Breast epithelium (tissue), 4 donors: ENCODE data around the gene SEMA4D. TPM values are rescaled to one million over a fixed set of nuclear protein-coding genes. Genes with fewer than 3 reads are reported as not detected.

ENCODE experiments used
- DNase-seq, 2 donors: peaks; one replicate each; pipeline ENCODE4 v3.0.0-alpha.2; 2019; ENCODE audit warnings: low spot score in 2 of 2
- H3K27ac ChIP-seq, 2 donors: fragments of 200-600 bp; sonication (generic) in 1 of 2; one replicate each; pipeline ENCODE4 v1.5.1; 2016 to 2019; ENCODE audit warnings: mild to moderate bottlenecking in 1 of 2
- H3K27me3 ChIP-seq, 2 donors: fragments of 200-600 bp; sonication (generic) in 1 of 2; one replicate each; pipeline versions ENCODE4 v1.5.1 to v1.6.0; 2017 to 2019; ENCODE audit warnings: control low read depth in 1 of 2, mild to moderate bottlenecking in 1 of 2
- H3K36me3 ChIP-seq: fragments of 200-600 bp; one replicate; pipeline ENCODE4 v1.5.1; 2019
- H3K4me1 ChIP-seq, 2 donors: fragments of 200-600 bp; sonication (generic); one replicate each; pipeline ENCODE4 v1.5.1; 2016 to 2019; ENCODE audit warnings: control low read depth in 1 of 2
- H3K4me3 ChIP-seq, 3 donors: fragments of 200-600 bp; sonication (generic); 1 replicate in 2 of 3; 2 replicates in 1 of 3; pipeline ENCODE4 v1.5.1; 2016 to 2019; ENCODE audit warnings: mild to moderate bottlenecking in 3 of 3, moderate library complexity in 2 of 3
- H3K9me3 ChIP-seq, 2 donors: fragments of 200-600 bp; sonication (generic) in 1 of 2; one replicate each; pipeline ENCODE4 v1.5.1; 2016 to 2019; ENCODE audit warnings: control low read depth in 1 of 2
- POLR2A ChIP-seq: fragments of 450-650 bp; IDR thresholded peaks from one replicate; pipeline ENCODE4 v1.6.1; 2016; ENCODE audit warnings: antibody characterized with exemption, mild to moderate bottlenecking, moderate library complexity
- POLR2AphosphoS5 ChIP-seq, 3 donors: sonication (generic); formaldehyde crosslinking; IDR thresholded peaks; one replicate each; pipeline ENCODE4 v1.6.1; 2017; ENCODE audit warnings: antibody characterized with exemption in 3 of 3
- intact Hi-C: fragments of 100-400 bp; cut with DNase I; formaldehyde crosslinking; loops from one replicate; pipeline ENCODE4 v1.15.1; 2023; ENCODE audit warnings: low total_unique reads
- total RNA-seq, 3 donors: library from RNA; depleted of rRNA; stranded (reverse); fragments of >200 nt; gene quantifications; one replicate each; pipeline ENCODE4 v1.1.0, GENCODE V29; 2016
- TF ChIP-seq, protein P1 (sequence below), 3 donors: fragments of 450-650 bp; IDR thresholded peaks; one replicate each; pipeline ENCODE4 v1.5.1; 2016 to 2017; ENCODE audit warnings: antibody characterized with exemption in 3 of 3, mild to moderate bottlenecking in 3 of 3, moderate library complexity in 3 of 3

The SEMA4D gene
- total RNA-seq, 3 donors from 2014 or later, result 9.9 to 24.6 (median 16.1) TPM

GRCh38 chr9:89323390-89323789 is 174.5 kb downstream of the SEMA4D start:
- H3K4me3 ChIP-seq, result no peak overlapping the region
- no peaks in the 10 kb centered on the region for H3K36me3 ChIP-seq
- H3K27me3 ChIP-seq, result no peaks in the 10 kb centered on the region
- no peaks in the 10 kb centered on the region for H3K9me3 ChIP-seq
- H3K4me1 ChIP-seq, result peaks cover 2 to 5% of the 10 kb centered on the region in 2 donors
- TF ChIP-seq, protein P1, sequence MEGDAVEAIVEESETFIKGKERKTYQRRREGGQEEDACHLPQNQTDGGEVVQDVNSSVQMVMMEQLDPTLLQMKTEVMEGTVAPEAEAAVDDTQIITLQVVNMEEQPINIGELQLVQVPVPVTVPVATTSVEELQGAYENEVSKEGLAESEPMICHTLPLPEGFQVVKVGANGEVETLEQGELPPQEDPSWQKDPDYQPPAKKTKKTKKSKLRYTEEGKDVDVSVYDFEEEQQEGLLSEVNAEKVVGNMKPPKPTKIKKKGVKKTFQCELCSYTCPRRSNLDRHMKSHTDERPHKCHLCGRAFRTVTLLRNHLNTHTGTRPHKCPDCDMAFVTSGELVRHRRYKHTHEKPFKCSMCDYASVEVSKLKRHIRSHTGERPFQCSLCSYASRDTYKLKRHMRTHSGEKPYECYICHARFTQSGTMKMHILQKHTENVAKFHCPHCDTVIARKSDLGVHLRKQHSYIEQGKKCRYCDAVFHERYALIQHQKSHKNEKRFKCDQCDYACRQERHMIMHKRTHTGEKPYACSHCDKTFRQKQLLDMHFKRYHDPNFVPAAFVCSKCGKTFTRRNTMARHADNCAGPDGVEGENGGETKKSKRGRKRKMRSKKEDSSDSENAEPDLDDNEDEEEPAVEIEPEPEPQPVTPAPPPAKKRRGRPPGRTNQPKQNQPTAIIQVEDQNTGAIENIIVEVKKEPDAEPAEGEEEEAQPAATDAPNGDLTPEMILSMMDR (IDR thresholded peaks at IDR 0.05), result no peak
- TF ChIP-seq POLR2AphosphoS5 (IDR thresholded peaks at IDR 0.05), result no peak
- intact Hi-C loops, result no loop called here
- DNase-seq, result no peak
- no peak overlapping the region for H3K27ac ChIP-seq

- Histone ChIP-seq H3K4me1 (peaks cover 2 to 5% of the 10 kb centered on the region in 2 donors), H3K4me3 (peak overlapping the region; percentile 70 to 85 (median 81)), H3K27me3 (no peaks in the 10 kb centered on the region), H3K36me3 (no peaks in the 10 kb centered on the region), H3K27ac (peak overlapping the region; percentile 100), H3K9me3 (no peaks in the 10 kb centered on the region)
- no peak for DNase-seq
- intact Hi-C loops, result no loop called here
- no peak for TF ChIP-seq POLR2AphosphoS5 (IDR thresholded peaks at IDR 0.05)
- no peak for TF ChIP-seq POLR2A
- TF ChIP-seq, protein P1 (IDR thresholded peaks at IDR 0.05), result no peak
Observed at GRCh38 chr9:89319015-89319905, 178.7 kb downstream of the SEMA4D start.

- H3K27ac ChIP-seq, result peak within 1 kb of the TSS; percentile 100
- intact Hi-C loops, result no loop called here
- no peaks in the 10 kb centered on the region for H3K27me3 ChIP-seq
- H3K4me1 ChIP-seq, result no peaks in the 10 kb centered on the region
- no peaks in the 10 kb centered on the region for H3K36me3 ChIP-seq
- peak; percentile 97 for TF ChIP-seq POLR2A
- TF ChIP-seq, protein P1 (IDR thresholded peaks at IDR 0.05), result peak; percentile 49 to 65 (median 58)
- peak; percentile 99 to 100 (median 99) for TF ChIP-seq POLR2AphosphoS5 (IDR thresholded peaks at IDR 0.05)
- peak within 1 kb of the TSS; percentile 70 to 85 (median 81) for H3K4me3 ChIP-seq
- peak; percentile 95 to 96 for DNase-seq
- H3K9me3 ChIP-seq, result no peaks in the 10 kb centered on the region
Observed at GRCh38 chr9:89318123-89319014, 179.5 kb downstream of the SEMA4D start, which contains the start of gene SECISBP2. Gene SECISBP2, plus strand, starts transcription at chr9:89318500. Its CDS starts 77 bp downstream, at chr9:89318577.

GRCh38 chr9:89317282-89317681 is 180.6 kb downstream of the SEMA4D start:
- DNase-seq, result no peak
- Histone ChIP-seq H3K27ac (peak overlapping the region in 1 of 2 donors; percentile 100), H3K9me3 (no peaks in the 10 kb centered on the region), H3K4me1 (no peaks in the 10 kb centered on the region), H3K27me3 (no peaks in the 10 kb centered on the region), H3K36me3 (no peaks in the 10 kb centered on the region), H3K4me3 (peak overlapping the region in 1 of 3 donors; percentile 85)
- intact Hi-C loops, result no loop called here
- TF ChIP-seq POLR2A (no peak), POLR2AphosphoS5 (IDR thresholded peaks at IDR 0.05) (no peak)
- TF ChIP-seq, protein P1 (IDR thresholded peaks at IDR 0.05), result no peak
